K562 (cell line): ENCODE results near the gene SAMM50. TPM values are rescaled to one million over a fixed set of nuclear protein-coding genes. Genes with fewer than 3 reads are reported as not detected.

Experiments used
- ATAC-seq: fragments of 200-7000 bp; cut with Tn5 transposase; 3 replicates; pipeline ENCODE4 v1.9.1; 2020; ENCODE audit warnings: moderate library complexity
- BruUV-seq: library from RNA; stranded (reverse); fragments of 400-500 nt; replicated peaks from 2 replicates; lab custom pipeline; 2021; lab: Mats Ljungman, UMichigan
- CTCF ChIA-PET: fragments of 300-600 bp; formaldehyde crosslinking; extraction: SDS; loops from one replicate; lab custom pipeline; 2021; ENCODE audit warnings: low intra/inter-chr PET ratio; lab: Yijun Ruan, JAX
- POLR2A ChIA-PET: fragments of 300-600, 350-650 bp; sonication (Branson Sonifier 250); formaldehyde crosslinking; extraction: SDS; loops from one replicate; lab custom pipeline; 2021; ENCODE audit warnings: antibody characterized with exemption, inconsistent platforms; lab: Yijun Ruan, JAX
- DNase-seq, 4 experiments: peaks; one replicate each; pipeline versions ENCODE4 v3.0.0 to v3.0.0-alpha.2; 2011 to 2018; ENCODE audit warnings: low spot score in 3 of 4, mixed read lengths in 3 of 4; ENCODE audit errors: extremely low read depth in 1 of 4
- FAIRE-seq: peaks from 2 replicates; lab custom pipeline; 2011; peaks lifted over from hg19 to GRCh38; lab: Jason Lieb, UNC
- H2AFZ ChIP-seq: 2 replicates; pipeline ENCODE4 v1.6.0; 2011; ENCODE audit warnings: low read depth, low read length, control low read depth, inconsistent platforms
- H3K27ac ChIP-seq: fragments of 200-600 bp; 3 replicates; pipeline ENCODE4 v1.8.0; 2011; ENCODE audit warnings: low read depth, mild to moderate bottlenecking, control low read depth, inconsistent platforms, low read length, moderate library complexity, mixed read lengths; ENCODE audit errors: extremely low read depth
- H3K27me3 ChIP-seq, 2 experiments: fragments of 300-600 bp in 1 of 2; 2 replicates in 1 of 2; 3 replicates in 1 of 2; pipeline versions ENCODE4 v1.6.0 to v1.8.0; 2011; ENCODE audit warnings: inconsistent platforms in 2 of 2, low read length in 2 of 2, mild to moderate bottlenecking in 1 of 2, mixed read lengths in 1 of 2, moderate library complexity in 1 of 2; ENCODE audit not compliant: control insufficient read depth in 2 of 2, insufficient read depth in 2 of 2
- H3K36me3 ChIP-seq: fragments of 300-600 bp; 3 replicates; pipeline ENCODE4 v1.8.0; 2011; ENCODE audit warnings: mild to moderate bottlenecking, low read length, inconsistent platforms; ENCODE audit not compliant: control insufficient read depth, insufficient read depth
- H3K4me1 ChIP-seq, 2 experiments: fragments of 200-600 bp in 1 of 2; replicated peaks in 1 of 2; 2 replicates in 1 of 2; 3 replicates in 1 of 2; pipeline versions ENCODE4 v1.5.1 to v1.8.0; 2011; ENCODE audit warnings: inconsistent platforms in 2 of 2, low read length in 2 of 2, mild to moderate bottlenecking in 1 of 2, mixed read lengths in 1 of 2, moderate library complexity in 1 of 2; ENCODE audit not compliant: control insufficient read depth in 2 of 2, insufficient read depth in 2 of 2
- H3K4me2 ChIP-seq: 2 replicates; pipeline ENCODE4 v1.6.1; 2011; ENCODE audit warnings: low read length, control low read depth, inconsistent platforms, mixed read lengths; ENCODE audit not compliant: insufficient read depth
- H3K4me3 ChIP-seq: fragments of 200-600 bp; sonication (generic), shearing (Covaris generic); 2 replicates; pipeline ENCODE4 v1.5.1; 2016; ENCODE audit warnings: control low read depth, inconsistent platforms
- H3K79me2 ChIP-seq: fragments of 200-600 bp; 3 replicates; pipeline ENCODE4 v1.8.0; 2011; ENCODE audit warnings: low read length, inconsistent platforms; ENCODE audit not compliant: control insufficient read depth, insufficient read depth
- H3K9ac ChIP-seq, 2 experiments: 2 replicates each; pipeline versions ENCODE4 v1.6.0 to v1.6.1; 2011; ENCODE audit warnings: low read depth in 2 of 2, low read length in 2 of 2, control low read depth in 1 of 2, inconsistent platforms in 1 of 2, mild to moderate bottlenecking in 1 of 2, mixed read lengths in 1 of 2; ENCODE audit not compliant: insufficient read depth in 1 of 2
- H3K9me1 ChIP-seq: one replicate; pipeline ENCODE4 v1.6.0; 2011; ENCODE audit warnings: inconsistent platforms, mild to moderate bottlenecking, low read length, moderate library complexity; ENCODE audit not compliant: control insufficient read depth, insufficient read depth
- H3K9me3 ChIP-seq: replicated peaks from 2 replicates; pipeline ENCODE4 v1.5.1; 2011; ENCODE audit warnings: low read depth, low read length, inconsistent platforms; ENCODE audit not compliant: control insufficient read depth, insufficient read depth
- H4K20me1 ChIP-seq: replicated peaks from 2 replicates; pipeline ENCODE4 v1.6.1; 2011; ENCODE audit warnings: low read length, inconsistent platforms, mixed read lengths; ENCODE audit not compliant: control insufficient read depth, insufficient read depth
- HNRNPUL1 ChIP-seq: fragments of 200-400 bp; formaldehyde crosslinking; IDR thresholded peaks from 2 replicates; pipeline ENCODE4 v1.6.1; 2017; ENCODE audit warnings: low read length
- NCOA4 ChIP-seq: fragments of 450-650 bp; IDR thresholded peaks from 2 replicates; pipeline ENCODE4 v1.6.1; 2018; ENCODE audit warnings: mild to moderate bottlenecking; ENCODE audit not compliant: partially characterized antibody
- RAD21 ChIP-seq, 2 experiments: fragments of 250-450 bp in 1 of 2; fragments of 450-650 bp in 1 of 2; sonication (Bioruptor Pico) in 1 of 2; formaldehyde crosslinking in 1 of 2; IDR thresholded peaks in 1 of 2; conservative IDR thresholded peaks in 1 of 2; 2 replicates each; pipeline versions ENCODE4 v1.4.0 to v1.8.0; 2020 to 2022; ENCODE audit warnings: mild to moderate bottlenecking in 2 of 2, moderate library complexity in 1 of 2
- XRCC4 ChIP-seq: IDR thresholded peaks from one replicate; pipeline ENCODE4 v1.6.1; 2011; ENCODE audit not compliant: insufficient read depth, insufficient read length; ENCODE audit errors: extremely low read depth
- WGBS: fragments of 100-300 bp; shearing (Covaris generic); methylation state at CpG from one replicate; pipeline ENCODE4 v1.1.6; 2016; ENCODE audit warnings: low coverage, mixed read lengths; ENCODE audit not compliant: insufficient coverage; ENCODE audit errors: missing lambda C conversion rate; 5-methylcytosine and 5-hydroxymethylcytosine counted together
- in situ Hi-C: fragments of 300-500 bp; cut with MboI; formaldehyde crosslinking; loops from 4 replicates; pipeline ENCODE4 v1.15.0; 2018; ENCODE audit warnings: inconsistent platforms, mixed read lengths
- intact Hi-C: fragments of 100-400 bp; cut with micrococcal nuclease; formaldehyde crosslinking; loops from 2 replicates; pipeline ENCODE4 v1.14.2; 2022
- polyA plus RNA-seq, 8 experiments: library from polyadenylated mRNA; depleted of rRNA in 4 of 8; stranded (reverse) in 5 of 8; unstranded in 3 of 8; fragments of >200 nt; fragmentation: Nextera tagmentation in 2 of 8; fragmentation: Illumina TruSeq in 1 of 8; extraction: Ambion mirVana in 2 of 8; extraction: Trizol in 1 of 8; gene quantifications; 2 replicates each; pipeline versions ENCODE4 v1.2.1 to v1.2.3, GENCODE V29; 2011 to 2014; ENCODE audit warnings: inconsistent platforms in 1 of 8, missing spikeins in 1 of 8
- total RNA-seq, 7 experiments: library from RNA; depleted of rRNA in 6 of 7; stranded (reverse); fragments of >200 nt in 6 of 7; fragmentation: Illumina TruSeq in 2 of 7; extraction: Trizol in 2 of 7; gene quantifications; 2 replicates each; pipeline versions ENCODE4 v1.2.1 to v1.2.3, GENCODE V29; 2011 to 2021; ENCODE audit warnings: low replicate concordance in 1 of 7
- TF ChIP-seq, protein P1 (sequence below), 3 experiments: IDR thresholded peaks in 2 of 3; conservative IDR thresholded peaks in 1 of 3; 2 replicates each; pipeline ENCODE4 v1.5.1; 2011 to 2012; ENCODE audit warnings: low read length in 3 of 3, mild to moderate bottlenecking in 3 of 3, control low read depth in 2 of 3, improper control_type of control experiment in 1 of 3, inconsistent platforms in 1 of 3, low read depth in 1 of 3, mixed read lengths in 1 of 3, moderate library complexity in 1 of 3; ENCODE audit not compliant: insufficient read depth in 2 of 3

The SAMM50 gene
- total and polyA plus RNA-seq, 9 of the 15 experiments (the other 6 are each of a cell fraction or from before 2014, with no cell fraction given): 14.6 to 49.3 (median 38.1) TPM

DNA sequence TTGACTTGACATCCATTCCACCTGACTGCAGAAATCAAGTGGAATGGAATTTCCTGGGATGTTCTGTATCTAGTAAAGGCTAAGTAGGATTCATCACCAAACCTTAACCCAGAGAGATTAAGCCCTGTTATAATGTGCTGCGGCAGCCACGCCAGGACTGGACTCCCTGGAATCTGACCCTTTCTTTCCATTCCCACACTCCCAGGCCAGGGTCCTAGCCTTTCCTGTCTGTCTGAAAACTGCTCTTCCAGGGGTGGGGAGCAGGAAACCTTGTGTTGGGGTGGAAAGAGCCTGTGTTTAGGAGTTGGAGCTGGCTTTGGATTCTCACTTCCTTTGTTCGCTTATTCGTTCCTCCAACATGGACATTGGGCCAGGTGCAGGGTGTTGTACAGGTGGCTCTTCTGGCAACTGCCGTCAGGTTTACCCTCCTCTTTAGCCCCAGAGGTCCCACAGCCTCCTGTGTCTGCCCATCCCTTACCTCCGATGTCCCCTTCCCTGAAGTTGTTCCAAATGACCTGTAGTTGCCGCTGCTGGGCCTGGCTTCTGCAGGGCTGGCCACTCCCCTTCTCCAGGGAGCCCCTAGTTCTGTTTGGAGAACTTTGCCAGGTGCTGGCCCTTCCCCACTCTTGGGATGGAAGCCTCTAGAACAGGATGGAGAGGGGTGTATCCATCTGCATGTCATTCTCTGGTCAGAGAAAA lies 48.3 kb downstream of the SAMM50 start:
- FAIRE-seq (peak; percentile 37), DNase-seq (peak; percentile 23 to 51 (median 36)), ATAC-seq (peak; percentile 91)
- Histone ChIP-seq H4K20me1 (no peaks in the 10 kb centered on the region), H2AFZ (no peak overlapping the region), H3K9me3 (no peaks in the 10 kb centered on the region), H3K9me1 (no peaks in the 10 kb centered on the region), H3K4me2 (peak overlapping the region; percentile 7; the same call in 1 of the 2 replicates), H3K27me3 (no peaks in the 10 kb centered on the region), H3K4me3 (no peak overlapping the region), H3K36me3 (peaks cover 5% of the 10 kb centered on the region; the same call in 1 of the 3 replicates), H3K27ac (no peak overlapping the region), H3K4me1 (peaks cover 7% of the 10 kb centered on the region in 2 experiments; a peak in 4 of 5 replicates)
- intact Hi-C loops (loop anchor here (2.0 kb wide), 1 partner anchor 77 kb away; no protein-coding TSS in a partner anchor), in situ Hi-C loops (loop anchor here (10.0 kb wide), 1 partner anchor 621 kb away; no protein-coding TSS in a partner anchor)
- CTCF ChIA-PET: interaction anchor here (1.6 kb wide), 1 partner anchor 83 kb away, joined by 5 read pairs; no protein-coding TSS in a partner anchor
- POLR2A ChIA-PET: no interaction called here
- WGBS: 72% methylated on average over 4 of the region's 7 CpGs
- no TSS peak for BruUV-seq
- no peak for TF ChIP-seq NCOA4
- TF ChIP-seq HNRNPUL1: no peak
- TF ChIP-seq RAD21 (CRISPR knock-in tag; conservative IDR thresholded peaks at IDR 0.05 in 1 of 2, IDR thresholded peaks at IDR 0.05 in 1 of 2): peak; percentile 31 to 52
- TF ChIP-seq, protein P1, sequence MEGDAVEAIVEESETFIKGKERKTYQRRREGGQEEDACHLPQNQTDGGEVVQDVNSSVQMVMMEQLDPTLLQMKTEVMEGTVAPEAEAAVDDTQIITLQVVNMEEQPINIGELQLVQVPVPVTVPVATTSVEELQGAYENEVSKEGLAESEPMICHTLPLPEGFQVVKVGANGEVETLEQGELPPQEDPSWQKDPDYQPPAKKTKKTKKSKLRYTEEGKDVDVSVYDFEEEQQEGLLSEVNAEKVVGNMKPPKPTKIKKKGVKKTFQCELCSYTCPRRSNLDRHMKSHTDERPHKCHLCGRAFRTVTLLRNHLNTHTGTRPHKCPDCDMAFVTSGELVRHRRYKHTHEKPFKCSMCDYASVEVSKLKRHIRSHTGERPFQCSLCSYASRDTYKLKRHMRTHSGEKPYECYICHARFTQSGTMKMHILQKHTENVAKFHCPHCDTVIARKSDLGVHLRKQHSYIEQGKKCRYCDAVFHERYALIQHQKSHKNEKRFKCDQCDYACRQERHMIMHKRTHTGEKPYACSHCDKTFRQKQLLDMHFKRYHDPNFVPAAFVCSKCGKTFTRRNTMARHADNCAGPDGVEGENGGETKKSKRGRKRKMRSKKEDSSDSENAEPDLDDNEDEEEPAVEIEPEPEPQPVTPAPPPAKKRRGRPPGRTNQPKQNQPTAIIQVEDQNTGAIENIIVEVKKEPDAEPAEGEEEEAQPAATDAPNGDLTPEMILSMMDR (IDR thresholded peaks at IDR 0.05 in 2 of 3, conservative IDR thresholded peaks at IDR 0.05 in 1 of 3; ENCODE audit: insufficient read depth in 2 of 3, low read depth in 1 of 3, low read length in 3 of 3): peak; percentile 50 to 66 (median 62)
- no peak for TF ChIP-seq XRCC4
- TF ChIP-seq, all 486 proteins: peak for 2
- no peak overlapping the region; a peak in 1 of 4 replicates for H3K9ac ChIP-seq
- H3K79me2 ChIP-seq: no peaks in the 10 kb centered on the region
